Neuronal stem cell (in vitro differentiated cells): ENCODE results near the gene WNT10A.

ENCODE experiments used
- DNase-seq: peaks from one replicate; pipeline ENCODE4 v3.0.0-alpha.2; 2013; ENCODE audit warnings: low spot score
- H2AFZ ChIP-seq: one replicate; pipeline ENCODE4 v1.6.1; 2013; ENCODE audit warnings: mild to moderate bottlenecking, low read length, inconsistent platforms
- H2AK5ac ChIP-seq: 2 replicates; pipeline ENCODE4 v1.6.1; 2013; ENCODE audit warnings: low read depth, mild to moderate bottlenecking, inconsistent platforms, low read length, moderate library complexity, mixed read lengths
- H2BK120ac ChIP-seq: 2 replicates; pipeline ENCODE4 v1.6.1; 2013; ENCODE audit warnings: low read depth, mild to moderate bottlenecking, inconsistent platforms, low read length, moderate library complexity, mixed read lengths
- H2BK12ac ChIP-seq: one replicate; pipeline ENCODE4 v1.6.1; 2013; ENCODE audit warnings: low read length, inconsistent platforms
- H2BK15ac ChIP-seq: 2 replicates; pipeline ENCODE4 v1.6.1; 2013; ENCODE audit warnings: mild to moderate bottlenecking, low read length, inconsistent platforms, mixed read lengths
- H2BK5ac ChIP-seq: one replicate; pipeline ENCODE4 v1.6.1; 2013; ENCODE audit warnings: inconsistent platforms, mild to moderate bottlenecking, low read length, moderate library complexity
- H3K14ac ChIP-seq: one replicate; pipeline ENCODE4 v1.6.1; 2013; ENCODE audit warnings: low read length, inconsistent platforms
- H3K18ac ChIP-seq: 2 replicates; pipeline ENCODE4 v1.6.1; 2013; ENCODE audit warnings: low read length, inconsistent platforms
- H3K23ac ChIP-seq: 2 replicates; pipeline ENCODE4 v1.6.1; 2013; ENCODE audit warnings: low read depth, mild to moderate bottlenecking, mixed read lengths, low read length, inconsistent platforms; ENCODE audit not compliant: poor library complexity
- H3K27ac ChIP-seq: replicated peaks from 3 replicates; pipeline ENCODE4 v1.5.1; 2013; ENCODE audit warnings: low read length, inconsistent platforms
- H3K27me3 ChIP-seq, 3 experiments: 2 replicates each; pipeline ENCODE4 v1.6.1; 2013; ENCODE audit warnings: low read length in 3 of 3, mild to moderate bottlenecking in 2 of 3, inconsistent platforms in 1 of 3, low read depth in 1 of 3, mixed read lengths in 1 of 3, moderate library complexity in 1 of 3; ENCODE audit not compliant: control insufficient read depth in 3 of 3, insufficient read depth in 3 of 3
- H3K36me3 ChIP-seq, 2 donors: replicated peaks in 1 of 2; 2 replicates each; pipeline ENCODE4 v1.6.1; 2013; ENCODE audit warnings: low read length in 2 of 2; ENCODE audit not compliant: control insufficient read depth in 2 of 2, insufficient read depth in 2 of 2
- H3K4ac ChIP-seq: 2 replicates; pipeline ENCODE4 v1.6.1; 2013; ENCODE audit warnings: inconsistent platforms, mild to moderate bottlenecking, low read length, moderate library complexity
- H3K4me1 ChIP-seq, 2 donors: 1 replicate in 1 of 2; 2 replicates in 1 of 2; pipeline ENCODE4 v1.6.1; 2013; ENCODE audit warnings: low read length in 2 of 2, low read depth in 1 of 2; ENCODE audit not compliant: control insufficient read depth in 2 of 2, insufficient read depth in 1 of 2
- H3K4me2 ChIP-seq: one replicate; pipeline ENCODE4 v1.6.1; 2013; ENCODE audit warnings: mild to moderate bottlenecking, low read length, inconsistent platforms; ENCODE audit not compliant: insufficient read depth, poor library complexity, severe bottlenecking
- H3K4me3 ChIP-seq, 2 donors: 2 replicates each; pipeline ENCODE4 v1.5.1; 2013; ENCODE audit warnings: low read length in 2 of 2, mild to moderate bottlenecking in 2 of 2, inconsistent platforms in 1 of 2, moderate library complexity in 1 of 2
- H3K79me1 ChIP-seq: one replicate; pipeline ENCODE4 v1.6.1; 2013; ENCODE audit warnings: low read depth, mild to moderate bottlenecking, inconsistent platforms, low read length, moderate library complexity
- H3K9ac ChIP-seq: one replicate; pipeline ENCODE4 v1.6.1; 2013; ENCODE audit warnings: mild to moderate bottlenecking, low read depth, low read length, inconsistent platforms; ENCODE audit not compliant: poor library complexity
- H3K9me3 ChIP-seq, 2 donors: replicated peaks in 1 of 2; 2 replicates each; pipeline versions ENCODE3 to v1.6.1; 2013; ENCODE audit warnings: low read length in 2 of 2, mild to moderate bottlenecking in 2 of 2, inconsistent platforms in 1 of 2, low read depth in 1 of 2, mixed read lengths in 1 of 2, moderate library complexity in 1 of 2; ENCODE audit not compliant: control insufficient read depth in 2 of 2, insufficient read depth in 1 of 2
- H4K8ac ChIP-seq: one replicate; pipeline ENCODE4 v1.6.1; 2013; ENCODE audit warnings: low read depth, mild to moderate bottlenecking, inconsistent platforms, low read length, moderate library complexity
- H4K91ac ChIP-seq: one replicate; pipeline ENCODE4 v1.6.1; 2013; ENCODE audit warnings: low read length, low read depth, mild to moderate bottlenecking, inconsistent platforms; ENCODE audit not compliant: poor library complexity
- WGBS, 2 donors: extraction: QIAGEN DNeasy Blood & Tissue Kit; methylation state at CpG; one replicate each; pipeline ENCODE4 v1.1.7; 2013; ENCODE audit warnings: missing lambda C conversion rate in 2 of 2, mixed read lengths in 1 of 2; ENCODE audit not compliant: insufficient read length in 2 of 2, insufficient replicate concordance in 1 of 2; ENCODE audit errors: extremely low coverage in 2 of 2; 5-methylcytosine and 5-hydroxymethylcytosine counted together

Gene WNT10A

GRCh38 chr2:218894151-218894879, 13.7 kb downstream of the WNT10A start:
- Histone ChIP-seq H3K79me1 (no peaks in the 10 kb centered on the region), H2BK120ac (no peak overlapping the region), H3K23ac (no peak overlapping the region), H2BK15ac (no peak overlapping the region), H2BK5ac (no peak overlapping the region), H3K4ac (no peak overlapping the region), H2AFZ (no peak overlapping the region), H3K27me3 (peaks cover 48 to 100% (median 93%) of the 10 kb centered on the region in 3 experiments), H3K9me3 (peaks cover 0 to 9% of the 10 kb centered on the region in 2 donors), H4K91ac (no peak overlapping the region), H3K4me2 (no peak overlapping the region), H4K8ac (no peak overlapping the region), H3K27ac (no peak overlapping the region), H3K18ac (no peak overlapping the region), H3K4me3 (no peak overlapping the region), H3K4me1 (peaks cover 2 to 13% of the 10 kb centered on the region in 2 donors), H2BK12ac (no peak overlapping the region), H3K36me3 (no peaks in the 10 kb centered on the region), H2AK5ac (no peak overlapping the region), H3K14ac (peak overlapping the region; percentile 31), H3K9ac (peak overlapping the region; percentile 33)
- no peak for DNase-seq
- no CpG with 5 or more reads among the region's 12 CpGs for WGBS, 2 donors

- no peak overlapping the region for H2BK5ac ChIP-seq
- H3K36me3 ChIP-seq = no peaks in the 10 kb centered on the region
- H3K4me3 ChIP-seq = no peak overlapping the region
- H3K4ac ChIP-seq = no peak overlapping the region
- DNase-seq = no peak
- no peak overlapping the region for H2BK15ac ChIP-seq
- H3K79me1 ChIP-seq = no peaks in the 10 kb centered on the region
- no peak overlapping the region for H3K27ac ChIP-seq
- peaks cover 0 to 9% of the 10 kb centered on the region in 2 donors for H3K9me3 ChIP-seq
- H3K23ac ChIP-seq = no peak overlapping the region
- no peak overlapping the region for H3K18ac ChIP-seq
- no peak overlapping the region for H4K91ac ChIP-seq
- peaks cover 2 to 13% of the 10 kb centered on the region in 2 donors for H3K4me1 ChIP-seq
- WGBS, 2 donors = no CpG with 5 or more reads among the region's 4 CpGs
- H3K4me2 ChIP-seq = no peak overlapping the region
- peak overlapping the region; percentile 31 for H3K14ac ChIP-seq
- H2AK5ac ChIP-seq = no peak overlapping the region
- no peak overlapping the region for H2AFZ ChIP-seq
- H2BK12ac ChIP-seq = no peak overlapping the region
- H3K9ac ChIP-seq = no peak overlapping the region
- H4K8ac ChIP-seq = no peak overlapping the region
- H2BK120ac ChIP-seq = no peak overlapping the region
- peaks cover 48 to 100% (median 92%) of the 10 kb centered on the region in 3 experiments for H3K27me3 ChIP-seq
These were observed 14.2 kb downstream of the WNT10A start for GRCh38 chr2:218894880-218895157.

GRCh38 chr2:218895326-218895725, 14.7 kb downstream of the WNT10A start:
- no peak overlapping the region for H2BK15ac ChIP-seq

GRCh38 chr2:218895759-218896500, 15.3 kb downstream of the WNT10A start:
- Histone ChIP-seq H2BK12ac (no peak overlapping the region), H4K8ac (no peak overlapping the region), H2AFZ (no peak overlapping the region), H3K4ac (no peak overlapping the region), H3K27me3 (peaks cover 48 to 96% (median 88%) of the 10 kb centered on the region in 3 experiments), H3K9ac (peak overlapping the region; percentile 10), H3K18ac (no peak overlapping the region), H2BK5ac (no peak overlapping the region), H3K4me1 (peaks cover 2 to 13% of the 10 kb centered on the region in 2 donors), H3K4me3 (no peak overlapping the region), H3K14ac (no peak overlapping the region), H2BK120ac (no peak overlapping the region), H3K27ac (no peak overlapping the region), H3K36me3 (no peaks in the 10 kb centered on the region), H2AK5ac (no peak overlapping the region), H3K23ac (peak overlapping the region; percentile 3), H3K9me3 (peaks cover 6 to 9% of the 10 kb centered on the region in 2 donors), H3K4me2 (no peak overlapping the region), H2BK15ac (no peak overlapping the region), H3K79me1 (no peaks in the 10 kb centered on the region), H4K91ac (no peak overlapping the region)
- no peak for DNase-seq
- WGBS, 2 donors = no CpG with 5 or more reads among the region's 8 CpGs

More at GRCh38 chr2:218895326-218895725, 14.7 kb downstream of the WNT10A start:
- H3K18ac ChIP-seq = no peak overlapping the region
- H3K4me2 ChIP-seq = no peak overlapping the region
- no peak overlapping the region for H3K14ac ChIP-seq
- H3K36me3 ChIP-seq = no peaks in the 10 kb centered on the region
- no peak overlapping the region for H2BK12ac ChIP-seq
- H3K9me3 ChIP-seq = peaks cover under 1 to 9% of the 10 kb centered on the region in 2 donors
- no peaks in the 10 kb centered on the region for H3K79me1 ChIP-seq
- no peak overlapping the region for H3K27ac ChIP-seq
- peaks cover 48 to 96% (median 90%) of the 10 kb centered on the region in 3 experiments for H3K27me3 ChIP-seq
- H3K4ac ChIP-seq = no peak overlapping the region
- H2AFZ ChIP-seq = no peak overlapping the region
- no peak overlapping the region for H2BK120ac ChIP-seq
- peak overlapping the region; percentile 3 for H3K23ac ChIP-seq
- peak overlapping the region; percentile 30 for H2AK5ac ChIP-seq
- H3K4me1 ChIP-seq = peaks cover 2 to 13% of the 10 kb centered on the region in 2 donors
- no peak overlapping the region for H2BK5ac ChIP-seq
- no peak overlapping the region for H3K4me3 ChIP-seq
- no peak overlapping the region for H4K91ac ChIP-seq
- peak overlapping the region; percentile 10 for H3K9ac ChIP-seq
- H4K8ac ChIP-seq = no peak overlapping the region
- no peak for DNase-seq
- no CpG with 5 or more reads among the region's 3 CpGs for WGBS, 2 donors
